BE2C (cell line): ENCODE data around the gene RNF212.
A peak's percentile ranks its signal among the peaks of the same experiment; 100 is the strongest.

Experiments
- DNase-seq: peaks from one replicate; pipeline ENCODE4 v3.0.0-alpha.2; 2020
- H3K27me3 ChIP-seq: fragments of 250-450 bp; sonication (Bioruptor Pico); 2 replicates; pipeline ENCODE4 v1.5.1; 2020; ENCODE audit warnings: mild to moderate bottlenecking
- H3K36me3 ChIP-seq: fragments of 250-450 bp; sonication (Bioruptor Pico); 2 replicates; pipeline ENCODE4 v1.5.1; 2020; ENCODE audit warnings: mild to moderate bottlenecking
- H3K4me1 ChIP-seq: fragments of 250-450 bp; sonication (Bioruptor Pico); 2 replicates; pipeline ENCODE4 v1.5.1; 2020
- H3K4me3 ChIP-seq: 2 replicates; pipeline ENCODE4 v1.5.1; 2011; ENCODE audit warnings: low read depth, low read length
- H3K9me3 ChIP-seq: fragments of 250-450 bp; sonication (Bioruptor Pico); 2 replicates; pipeline ENCODE4 v1.5.1; 2020
- CTCF ChIP-seq: IDR thresholded peaks from 2 replicates; pipeline ENCODE4 v1.5.1; 2012; ENCODE audit warnings: mild to moderate bottlenecking, low read depth, low read length

Gene RNF212

GRCh38 chr4:1030031-1030430 is 83.3 kb downstream of the RNF212 start:
- TF ChIP-seq CTCF: no peak
- Histone ChIP-seq H3K4me1 (no peaks in the 10 kb centered on the region), H3K9me3 (no peaks in the 10 kb centered on the region), H3K27me3 (peaks cover 17% of the 10 kb centered on the region), H3K4me3 (no peak overlapping the region), H3K36me3 (no peaks in the 10 kb centered on the region)
- peak; percentile 70 for DNase-seq

GRCh38 chr4:1029529-1029928 is 83.8 kb downstream of the RNF212 start:
- H3K27me3 ChIP-seq: peaks cover 17% of the 10 kb centered on the region
- no peaks in the 10 kb centered on the region for H3K4me1 ChIP-seq
- H3K4me3 ChIP-seq: no peak overlapping the region
- H3K9me3 ChIP-seq: no peaks in the 10 kb centered on the region
- no peak for TF ChIP-seq CTCF
- no peak for DNase-seq
- no peaks in the 10 kb centered on the region for H3K36me3 ChIP-seq

- Histone ChIP-seq H3K36me3 (no peaks in the 10 kb centered on the region), H3K27me3 (peaks cover 17% of the 10 kb centered on the region)
- TF ChIP-seq CTCF: no peak
Measured at GRCh38 chr4:1028574-1029220, 84.7 kb downstream of the RNF212 start.

GRCh38 chr4:1027915-1028238 is 85.5 kb downstream of the RNF212 start:
- peaks cover 11% of the 10 kb centered on the region for H3K27me3 ChIP-seq
- DNase-seq: no peak
- no peaks in the 10 kb centered on the region for H3K4me1 ChIP-seq
- H3K9me3 ChIP-seq: no peaks in the 10 kb centered on the region
- H3K36me3 ChIP-seq: no peaks in the 10 kb centered on the region
- TF ChIP-seq CTCF: no peak
- H3K4me3 ChIP-seq: no peak overlapping the region

More at GRCh38 chr4:1028574-1029220, 84.7 kb downstream of the RNF212 start:
- Histone ChIP-seq H3K4me1 (no peaks in the 10 kb centered on the region), H3K9me3 (no peaks in the 10 kb centered on the region), H3K4me3 (no peak overlapping the region)
- no peak for DNase-seq

GRCh38 chr4:1027219-1027914 is 86.0 kb downstream of the RNF212 start:
- no peaks in the 10 kb centered on the region for H3K36me3 ChIP-seq
- no peaks in the 10 kb centered on the region for H3K4me1 ChIP-seq
- H3K27me3 ChIP-seq: peaks cover 10% of the 10 kb centered on the region
- H3K9me3 ChIP-seq: no peaks in the 10 kb centered on the region
- no peak for DNase-seq
- TF ChIP-seq CTCF: no peak
- no peak overlapping the region for H3K4me3 ChIP-seq

- H3K4me3 ChIP-seq: no peak overlapping the region
- peak; percentile 49 for DNase-seq
- no peaks in the 10 kb centered on the region for H3K9me3 ChIP-seq
- H3K36me3 ChIP-seq: no peaks in the 10 kb centered on the region
- no peak for TF ChIP-seq CTCF
- peaks cover 4% of the 10 kb centered on the region; the same call in 1 of the 2 replicates for H3K27me3 ChIP-seq
- no peaks in the 10 kb centered on the region for H3K4me1 ChIP-seq
Measured at GRCh38 chr4:1026115-1026514, 87.2 kb downstream of the RNF212 start.
